Measurements from ENCODE around the gene PLA2G3. TPM values are rescaled to one million over a fixed set of nuclear protein-coding genes. Genes with fewer than 3 reads are reported as not detected.
"Not testable (repeated sequence)": the region's sequence is repeated elsewhere in the genome, so short reads cannot be mapped to it uniquely, and the experiment has no call there.

Gene PLA2G3
- total RNA-seq, 2 experiments from 2014 or later = not detected

- ATAC-seq = no peak
- CTCF ChIA-PET = interaction anchor here (0.8 kb wide), 1 partner anchor 13 kb away, joined by 3 read pairs; no protein-coding TSS in a partner anchor
Observed at GRCh38 chr22:31120642-31121041, 19.7 kb downstream of the PLA2G3 start.

DNA sequence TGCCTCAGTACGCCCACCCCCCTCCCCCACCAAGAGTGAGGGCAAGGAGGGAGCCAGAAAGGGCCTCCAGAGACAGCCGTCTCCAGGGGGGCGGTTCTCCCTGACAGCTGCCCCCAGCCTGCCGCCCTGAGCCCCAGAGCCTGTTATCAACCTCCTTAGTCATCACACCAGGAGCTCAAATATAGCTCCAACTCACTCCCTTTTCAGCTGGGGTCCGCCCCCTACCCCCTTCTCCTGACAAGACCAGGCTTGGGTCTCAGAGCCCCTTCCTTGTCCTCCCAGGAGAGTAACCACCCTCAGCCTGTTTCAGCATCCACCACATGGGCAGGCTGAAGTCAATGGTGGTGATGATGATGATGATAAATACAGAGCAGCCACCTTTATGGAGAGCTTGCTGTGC is 20.1 kb downstream of the PLA2G3 start:
- no peaks in the 10 kb centered on the region for H3K36me3 Mint-ChIP-seq (ENCODE audit: low read depth)
- DNase-seq (no peak), ATAC-seq (no peak)
- peaks cover 3% of the 10 kb centered on the region for H3K27me3 Mint-ChIP-seq (ENCODE audit: low read depth)
- H3K27ac Mint-ChIP-seq = no peak overlapping the region
- H3K4me1 Mint-ChIP-seq (ENCODE audit: low read depth) = no peaks in the 10 kb centered on the region
- ChIA-PET CTCF (interaction anchor here (0.8 kb wide), 1 partner anchor 12 kb away, joined by 3 read pairs; no protein-coding TSS in a partner anchor), POLR2A (no interaction called here)
- no peaks in the 10 kb centered on the region for H3K9me3 Mint-ChIP-seq (ENCODE audit: insufficient read depth)
- H3K4me3 Mint-ChIP-seq = no peak overlapping the region

More at GRCh38 chr22:31120642-31121041, 19.7 kb downstream of the PLA2G3 start:
- POLR2A ChIA-PET = no interaction called here
- no peak for DNase-seq
- Mint-ChIP-seq H3K27me3 (ENCODE audit: low read depth) (peaks cover 3% of the 10 kb centered on the region), H3K9me3 (ENCODE audit: insufficient read depth) (no peaks in the 10 kb centered on the region), H3K36me3 (ENCODE audit: low read depth) (no peaks in the 10 kb centered on the region), H3K4me3 (no peak overlapping the region), H3K27ac (no peak overlapping the region), H3K4me1 (ENCODE audit: low read depth) (no peaks in the 10 kb centered on the region)

- H3K36me3 Mint-ChIP-seq (ENCODE audit: low read depth) = no peaks in the 10 kb centered on the region
- ATAC-seq (no peak), DNase-seq (no peak)
- no peak overlapping the region for H3K27ac Mint-ChIP-seq
- peaks cover 3% of the 10 kb centered on the region for H3K27me3 Mint-ChIP-seq (ENCODE audit: low read depth)
- ChIA-PET POLR2A (no interaction called here), CTCF (no interaction called here)
- H3K4me1 Mint-ChIP-seq (ENCODE audit: low read depth) = no peaks in the 10 kb centered on the region
- H3K9me3 Mint-ChIP-seq (ENCODE audit: insufficient read depth) = no peaks in the 10 kb centered on the region
- H3K4me3 Mint-ChIP-seq = no peak overlapping the region
Observed at GRCh38 chr22:31119026-31119717, 21.1 kb downstream of the PLA2G3 start.

DNA sequence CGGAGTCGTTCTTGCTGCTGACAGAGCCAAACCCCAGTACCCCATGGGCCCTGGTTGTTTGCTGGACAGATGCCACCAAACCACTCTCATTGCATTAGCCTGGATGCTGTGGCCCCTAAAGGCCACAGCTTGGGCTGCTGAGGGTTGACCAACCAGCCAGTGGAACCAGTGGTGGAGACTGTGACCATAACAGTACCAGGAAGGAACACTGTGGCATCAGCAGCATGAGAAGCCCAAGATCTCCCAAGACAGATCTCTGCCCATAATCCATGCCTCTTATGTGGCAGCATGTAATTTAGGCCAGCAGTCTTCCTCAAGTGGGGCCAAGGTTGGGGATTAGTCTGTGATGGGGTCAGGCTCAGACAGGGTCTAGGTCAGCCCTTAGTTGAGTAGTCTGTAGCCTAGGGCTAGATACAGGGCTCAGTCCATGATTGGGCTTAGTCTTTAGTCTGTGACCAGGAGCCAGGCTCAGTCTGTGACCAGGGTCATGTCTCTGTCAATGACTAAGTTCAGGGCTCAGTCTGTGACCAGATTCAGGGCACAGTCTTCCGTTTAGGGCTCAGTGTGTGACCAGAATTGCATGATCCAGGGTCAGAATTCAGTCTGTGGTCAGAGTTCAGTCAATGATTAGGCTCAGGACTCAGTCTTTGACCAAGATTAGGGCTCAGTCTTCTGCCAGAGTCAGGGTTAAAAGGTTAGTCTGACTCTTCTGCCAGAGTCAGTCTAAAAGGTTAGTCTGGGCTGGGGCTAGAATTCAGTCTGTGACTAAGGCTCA is 22.1 kb downstream of the PLA2G3 start:
- H3K36me3 Mint-ChIP-seq (ENCODE audit: low read depth) = no peaks in the 10 kb centered on the region
- no peak for ATAC-seq
- no peaks in the 10 kb centered on the region for H3K4me1 Mint-ChIP-seq (ENCODE audit: low read depth)
- ChIA-PET CTCF (interaction anchor here (2.0 kb wide), 1 partner anchor 10 kb away, joined by 11 read pairs; the partner anchor contains the start of gene SELENOM), POLR2A (interaction anchor here (0.6 kb wide), 1 partner anchor 105 kb away, joined by 3 read pairs; no protein-coding TSS in a partner anchor)
- DNase-seq = no peak
- no peaks in the 10 kb centered on the region for H3K9me3 Mint-ChIP-seq (ENCODE audit: insufficient read depth)
- H3K27me3 Mint-ChIP-seq (ENCODE audit: low read depth) = peaks cover 3% of the 10 kb centered on the region
- no peak overlapping the region for H3K27ac Mint-ChIP-seq
- H3K4me3 Mint-ChIP-seq = no peak overlapping the region

GRCh38 chr22:31112547-31113091 is 27.7 kb downstream of the PLA2G3 start:
- H3K4me3 Mint-ChIP-seq; DNase-seq; H3K27me3 Mint-ChIP-seq (ENCODE audit: low read depth); H3K9me3 Mint-ChIP-seq (ENCODE audit: insufficient read depth); H3K36me3 Mint-ChIP-seq (ENCODE audit: low read depth); H3K4me1 Mint-ChIP-seq (ENCODE audit: low read depth); ATAC-seq; POLR2A ChIA-PET; H3K27ac Mint-ChIP-seq: not testable (repeated sequence)
- CTCF ChIA-PET = interaction anchor here (1.2 kb wide), 1 partner anchor 160 kb away, joined by 3 read pairs; no protein-coding TSS in a partner anchor

GRCh38 chr22:31107894-31108218 is 32.5 kb downstream of the PLA2G3 start:
- CTCF ChIA-PET = interaction anchor here (0.6 to 2.6 kb wide), 34 partner anchors 10 to 862 kb away, joined by 3 to 22 read pairs (median 4); partner anchors contain the start of genes PIK3IP1, SMTN and TCN2
- POLR2A ChIA-PET = interaction anchor here (0.6 to 1.2 kb wide), 2 partner anchors 48 to 139 kb away, joined by 3 read pairs; partner anchors contain the start of gene MORC2
- Mint-ChIP-seq H3K27ac (peak overlapping the region; percentile 72), H3K27me3 (ENCODE audit: low read depth) (no peaks in the 10 kb centered on the region), H3K9me3 (ENCODE audit: insufficient read depth) (peaks cover 3% of the 10 kb centered on the region), H3K36me3 (ENCODE audit: low read depth) (no peaks in the 10 kb centered on the region), H3K4me1 (ENCODE audit: low read depth) (peaks cover 10% of the 10 kb centered on the region), H3K4me3 (peak overlapping the region; percentile 86)
- peak; percentile 28 for ATAC-seq
- DNase-seq = no peak

DNA sequence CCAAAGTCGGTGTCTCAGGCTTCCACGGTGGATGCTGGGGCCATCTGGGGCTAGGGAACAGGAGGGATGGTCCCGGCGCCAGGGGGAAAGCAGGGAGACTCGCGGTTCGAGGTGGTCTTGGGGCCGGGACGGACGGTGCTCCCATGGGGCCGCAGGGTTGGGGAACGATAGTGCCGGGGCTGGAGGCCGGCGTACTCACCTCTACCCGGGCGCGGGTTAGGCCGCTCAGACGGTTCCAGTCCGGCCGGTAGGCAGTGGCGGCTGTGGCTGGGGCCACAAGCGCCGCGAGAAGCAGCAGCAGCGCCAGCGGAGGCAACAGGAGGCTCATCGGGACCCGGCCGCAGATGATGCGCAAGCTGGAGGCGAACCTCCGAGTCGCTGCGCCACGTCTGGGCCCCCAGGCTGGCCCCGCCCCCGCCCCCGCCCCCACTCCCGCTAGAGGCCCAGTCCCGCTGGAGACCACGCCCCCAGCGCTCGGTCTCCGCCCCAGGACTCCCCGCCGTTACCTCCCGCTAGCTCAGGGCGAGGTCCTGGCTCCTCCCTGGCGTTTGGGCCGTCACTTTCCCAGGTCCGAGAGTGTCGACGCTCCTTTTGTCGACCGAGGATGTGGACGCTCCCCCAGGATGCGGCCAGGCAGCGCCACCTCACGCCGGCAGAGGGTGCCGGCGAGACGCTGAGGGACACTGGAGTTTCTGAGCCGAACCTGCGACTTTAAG is 33.0 kb downstream of the PLA2G3 start, which contains the start of gene SELENOM:
TSS of gene SELENOM (minus strand) at position 391 of the 716 bp plus-strand sequence. CDS start at position 328, 63 bp downstream.
- H3K9me3 Mint-ChIP-seq (ENCODE audit: insufficient read depth) = no peaks in the 10 kb centered on the region
- no peaks in the 10 kb centered on the region for H3K27me3 Mint-ChIP-seq (ENCODE audit: low read depth)
- no peaks in the 10 kb centered on the region for H3K36me3 Mint-ChIP-seq (ENCODE audit: low read depth)
- CTCF ChIA-PET = interaction anchor here (0.6 to 2.6 kb wide), 35 partner anchors 10 to 863 kb away, joined by 3 to 22 read pairs (median 3); partner anchors contain the start of genes PIK3IP1, RNF185 and TCN2
- DNase-seq = peak; percentile 90
- peaks cover 10% of the 10 kb centered on the region for H3K4me1 Mint-ChIP-seq (ENCODE audit: low read depth)
- H3K27ac Mint-ChIP-seq = peak within 1 kb of the TSS; percentile 72
- peak within 1 kb of the TSS; percentile 86 for H3K4me3 Mint-ChIP-seq
- POLR2A ChIA-PET = interaction anchor here (0.6 kb wide), 1 partner anchor 49 kb away, joined by 3 read pairs; no protein-coding TSS in a partner anchor
- peak; percentile 97 for ATAC-seq

- no peaks in the 10 kb centered on the region for H3K27me3 Mint-ChIP-seq (ENCODE audit: low read depth)
- H3K9me3 Mint-ChIP-seq (ENCODE audit: insufficient read depth) = no peaks in the 10 kb centered on the region
- peaks cover 10% of the 10 kb centered on the region for H3K4me1 Mint-ChIP-seq (ENCODE audit: low read depth)
- no peak for ATAC-seq
- H3K27ac Mint-ChIP-seq = no peak overlapping the region
- POLR2A ChIA-PET = no interaction called here
- H3K36me3 Mint-ChIP-seq (ENCODE audit: low read depth) = peaks cover 2% of the 10 kb centered on the region
- no peak for DNase-seq
- H3K4me3 Mint-ChIP-seq = peak overlapping the region; percentile 86
- CTCF ChIA-PET = interaction anchor here (0.9 to 2.6 kb wide), 10 partner anchors 14 to 500 kb away, joined by 3 to 22 read pairs (median 6); partner anchors contain the start of gene TCN2
Observed at GRCh38 chr22:31106731-31107177, 33.6 kb downstream of the PLA2G3 start.

GRCh38 chr22:31106001-31106571 is 34.2 kb downstream of the PLA2G3 start:
- Mint-ChIP-seq H3K27ac (no peak overlapping the region), H3K9me3 (ENCODE audit: insufficient read depth) (no peaks in the 10 kb centered on the region), H3K27me3 (ENCODE audit: low read depth) (no peaks in the 10 kb centered on the region), H3K36me3 (ENCODE audit: low read depth) (peaks cover 4% of the 10 kb centered on the region), H3K4me1 (ENCODE audit: low read depth) (peaks cover 10% of the 10 kb centered on the region), H3K4me3 (no peak overlapping the region)
- no peak for DNase-seq
- CTCF ChIA-PET = interaction anchor here (1.4 to 1.5 kb wide), 2 partner anchors 103 to 138 kb away, joined by 3 read pairs; no protein-coding TSS in a partner anchor
- POLR2A ChIA-PET = no interaction called here
- no peak for ATAC-seq

GRCh38 chr22:31105282-31105929 is 34.9 kb downstream of the PLA2G3 start:
- DNase-seq (no peak), ATAC-seq (no peak)
- H3K4me1 Mint-ChIP-seq (ENCODE audit: low read depth) = peaks cover 10% of the 10 kb centered on the region
- H3K4me3 Mint-ChIP-seq = no peak overlapping the region
- ChIA-PET CTCF (interaction anchor here (0.7 to 1.4 kb wide), 3 partner anchors 9 to 138 kb away, joined by 3 to 4 read pairs (median 3); no protein-coding TSS in a partner anchor), POLR2A (no interaction called here)
- no peaks in the 10 kb centered on the region for H3K27me3 Mint-ChIP-seq (ENCODE audit: low read depth)
- H3K27ac Mint-ChIP-seq = no peak overlapping the region
- peaks cover 5% of the 10 kb centered on the region for H3K36me3 Mint-ChIP-seq (ENCODE audit: low read depth)
- no peaks in the 10 kb centered on the region for H3K9me3 Mint-ChIP-seq (ENCODE audit: insufficient read depth)

All from activated CD8-positive, alpha-beta T cell treated with anti-CD3 and anti-CD28 coated beads, Interleukin-2, amount 10 ng/mL, durations not matched to agents 7 days and 5 days (primary cell).